ENCODE data around the gene CRTC3. TPM values are rescaled to one million over a fixed set of nuclear protein-coding genes. Genes with fewer than 3 reads are reported as not detected.

Gene CRTC3
- total RNA-seq (2021) = 3.9 TPM in 2 replicates
- long read RNA-seq, partial matches to known transcripts = 0 of 2 reads
- long read RNA-seq, other reads (novel, unspliced or antisense) = 2 of 2 reads

DNA sequence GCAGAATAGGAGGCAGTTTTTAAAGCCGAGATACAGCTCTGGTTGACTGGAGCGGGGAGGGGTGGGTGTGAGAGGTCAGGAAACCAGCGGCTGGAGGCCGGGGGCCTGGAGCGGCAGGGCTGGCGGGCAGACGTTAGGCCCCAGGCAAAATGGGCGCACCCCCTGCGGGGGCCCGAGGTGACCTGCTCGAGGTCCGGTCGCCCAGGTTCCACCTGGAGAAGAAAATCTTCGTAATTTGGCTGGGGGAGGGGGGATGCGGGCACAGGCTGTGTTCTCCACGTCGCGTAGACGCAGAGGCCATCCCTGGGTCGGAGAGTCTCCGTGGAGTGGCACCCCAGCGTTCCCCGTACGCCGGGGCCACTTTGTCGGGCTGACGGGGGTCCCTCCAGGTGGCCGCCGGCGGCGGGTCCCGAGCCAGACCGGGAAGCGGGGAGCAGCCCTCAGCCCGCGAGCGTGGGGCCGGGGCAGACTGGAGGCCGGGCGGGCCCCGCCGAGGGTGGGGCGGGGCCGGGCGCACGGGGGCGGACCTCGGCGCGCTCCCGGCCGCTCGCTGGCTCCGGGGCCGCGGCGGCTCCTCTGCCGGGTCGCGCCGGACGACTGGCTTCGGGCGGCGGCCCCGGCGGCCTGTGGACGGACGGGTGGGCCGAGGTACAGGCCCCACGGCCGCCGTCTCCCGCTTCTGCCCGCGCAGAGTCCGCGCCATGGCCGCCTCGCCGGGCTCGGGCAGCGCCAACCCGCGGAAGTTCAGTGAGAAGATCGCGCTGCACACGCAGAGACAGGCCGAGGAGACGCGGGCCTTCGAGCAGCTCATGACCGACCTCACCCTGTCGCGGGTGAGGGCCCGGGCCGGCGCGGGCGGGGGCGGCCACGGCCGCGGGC is at the start of gene CRTC3:
Gene CRTC3 (plus strand): TSS at position 553 of the 879 bp plus-strand sequence. CDS start 149 bp downstream, at position 702.
- Histone ChIP-seq H3T11ph (ENCODE audit: low read length) (no peak within 1 kb of the TSS), H3K9ac (ENCODE audit: extremely low read depth, insufficient read length, low read length) (no peak within 1 kb of the TSS), H4K8ac (replicated peaks; ENCODE audit: insufficient read length, low read depth, low read length) (no peak within 1 kb of the TSS), H2BK120ac (ENCODE audit: low read depth, low read length, poor library complexity, severe bottlenecking) (no peak within 1 kb of the TSS), H3K79me1 (ENCODE audit: insufficient read depth, low read depth, low read length, poor library complexity, severe bottlenecking) (no peaks in the 10 kb centered on the region), H2BK20ac (ENCODE audit: low read depth, low read length, poor library complexity, severe bottlenecking) (no peak within 1 kb of the TSS), H3K23ac (ENCODE audit: insufficient read length, low read depth, low read length) (no peak within 1 kb of the TSS), H4K20me1 (ENCODE audit: control insufficient read depth, insufficient read depth, insufficient read length) (no peaks in the 10 kb centered on the region), H2BK15ac (ENCODE audit: low read depth, low read length) (no peak within 1 kb of the TSS), H3K23me2 (ENCODE audit: insufficient read length, low read depth, low read length, poor library complexity, severe bottlenecking) (peaks cover 5% of the 10 kb centered on the region), H3K4ac (ENCODE audit: low read depth, low read length) (no peak within 1 kb of the TSS), H4K5ac (ENCODE audit: insufficient read length, low read depth, low read length) (no peak within 1 kb of the TSS), H3K27ac (ENCODE audit: insufficient read length, low read depth, low read length) (no peak within 1 kb of the TSS), H3K9me3 (ENCODE audit: control insufficient read depth, low read depth, low read length) (no peaks in the 10 kb centered on the region), H2BK5ac (ENCODE audit: insufficient read length, low read length) (no peak within 1 kb of the TSS), H3K4me2 (ENCODE audit: insufficient read depth, insufficient read length, low read length) (peak within 1 kb of the TSS; percentile 76), H3K4me1 (ENCODE audit: insufficient read depth, low read length) (no peaks in the 10 kb centered on the region; the same call in 1 of the 2 replicates), H3K79me2 (ENCODE audit: insufficient read depth, low read length) (no peaks in the 10 kb centered on the region), H4K91ac (ENCODE audit: insufficient read length, low read depth, low read length) (no peak within 1 kb of the TSS), H2AK5ac (ENCODE audit: insufficient read length, low read length) (no peak within 1 kb of the TSS), H3K18ac (ENCODE audit: insufficient read length, low read depth, low read length) (no peak within 1 kb of the TSS), H3K27me3 (ENCODE audit: insufficient read depth, low read length) (peaks cover 14% of the 10 kb centered on the region), H2BK12ac (ENCODE audit: insufficient read length, low read depth, low read length) (no peak within 1 kb of the TSS), H2AFZ (ENCODE audit: low read length) (no peak within 1 kb of the TSS), H3K14ac (ENCODE audit: insufficient read depth, low read length) (peak within 1 kb of the TSS; percentile 24), H3K56ac (ENCODE audit: insufficient read length, low read depth, low read length) (no peak within 1 kb of the TSS)
- DNase-seq = peak; percentile 46
- TF ChIP-seq, protein P1, sequence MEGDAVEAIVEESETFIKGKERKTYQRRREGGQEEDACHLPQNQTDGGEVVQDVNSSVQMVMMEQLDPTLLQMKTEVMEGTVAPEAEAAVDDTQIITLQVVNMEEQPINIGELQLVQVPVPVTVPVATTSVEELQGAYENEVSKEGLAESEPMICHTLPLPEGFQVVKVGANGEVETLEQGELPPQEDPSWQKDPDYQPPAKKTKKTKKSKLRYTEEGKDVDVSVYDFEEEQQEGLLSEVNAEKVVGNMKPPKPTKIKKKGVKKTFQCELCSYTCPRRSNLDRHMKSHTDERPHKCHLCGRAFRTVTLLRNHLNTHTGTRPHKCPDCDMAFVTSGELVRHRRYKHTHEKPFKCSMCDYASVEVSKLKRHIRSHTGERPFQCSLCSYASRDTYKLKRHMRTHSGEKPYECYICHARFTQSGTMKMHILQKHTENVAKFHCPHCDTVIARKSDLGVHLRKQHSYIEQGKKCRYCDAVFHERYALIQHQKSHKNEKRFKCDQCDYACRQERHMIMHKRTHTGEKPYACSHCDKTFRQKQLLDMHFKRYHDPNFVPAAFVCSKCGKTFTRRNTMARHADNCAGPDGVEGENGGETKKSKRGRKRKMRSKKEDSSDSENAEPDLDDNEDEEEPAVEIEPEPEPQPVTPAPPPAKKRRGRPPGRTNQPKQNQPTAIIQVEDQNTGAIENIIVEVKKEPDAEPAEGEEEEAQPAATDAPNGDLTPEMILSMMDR (conservative IDR thresholded peaks at IDR 0.05) = no peak
- no CpG with 5 or more reads among the region's 104 CpGs for WGBS (ENCODE audit: extremely low coverage, insufficient read length, low lambda C conversion rate)
- Mint-ChIP-seq H3K4me3 (peak within 1 kb of the TSS; percentile 76 to 89), H3K27me3 (ENCODE audit: low read depth) (peaks cover 69% of the 10 kb centered on the region), H3K9me3 (peaks cover 0 to 4% of the 10 kb centered on the region in 2 experiments; a peak in 3 of 5 replicates), H3K4me1 (peaks cover 6 to 18% of the 10 kb centered on the region in 2 experiments), H3K36me3 (ENCODE audit: insufficient read depth in 1 of 3, low read depth in 3 of 3) (no peaks in the 10 kb centered on the region), H3K27ac (no peak within 1 kb of the TSS)
